Measurements from ENCODE around the gene ZFHX2.

Gene ZFHX2

DNA sequence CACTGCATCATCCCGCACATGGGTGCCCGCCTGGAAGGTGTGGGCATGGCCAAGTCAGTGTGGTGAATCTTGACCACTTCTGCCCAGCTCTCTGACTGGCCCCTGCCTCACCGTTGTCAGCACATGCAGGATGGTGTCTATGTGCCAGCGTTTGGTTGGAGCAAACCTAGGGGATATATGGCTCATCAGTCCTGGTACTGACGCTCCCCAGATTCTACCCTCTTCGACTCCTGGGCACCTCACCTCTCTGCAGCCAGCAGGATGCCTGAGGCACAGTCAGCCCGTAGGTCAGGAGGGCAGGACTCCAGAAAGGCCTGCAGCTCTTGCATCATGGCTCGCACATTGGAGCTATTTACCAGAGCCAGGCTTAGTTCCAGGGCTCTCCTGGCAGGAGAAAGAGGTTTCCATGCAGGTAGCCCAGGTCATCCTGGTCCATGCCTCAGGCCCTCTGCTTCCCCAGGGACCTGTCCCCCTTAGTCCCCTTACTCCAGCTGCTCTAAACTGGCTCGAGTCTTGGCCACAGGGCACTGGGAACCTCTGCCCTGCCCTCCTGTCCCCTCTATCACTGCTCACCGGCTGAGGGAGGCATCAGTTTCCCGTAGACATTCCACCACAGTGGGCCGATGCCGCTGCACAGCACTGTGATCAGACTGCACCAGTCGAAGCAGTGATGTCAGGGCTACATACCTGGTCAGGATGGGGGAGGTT lies 12.1 kb upstream of the ZFHX2 start:
- Histone ChIP-seq H3K4me1 (ENCODE audit: control insufficient read depth, insufficient read depth, low read length) (peaks cover 21% of the 10 kb centered on the region), H3K9ac (ENCODE audit: low read length) (no peak overlapping the region), H3K36me3 (ENCODE audit: control insufficient read depth, insufficient read depth, low read length) (peaks cover 19% of the 10 kb centered on the region), H3K27me3 (ENCODE audit: control insufficient read depth, insufficient read depth, low read length) (no peaks in the 10 kb centered on the region), H3K4me3 (ENCODE audit: low read length) (no peak overlapping the region), H3K9me3 (ENCODE audit: control insufficient read depth, low read length) (no peaks in the 10 kb centered on the region)

DNA sequence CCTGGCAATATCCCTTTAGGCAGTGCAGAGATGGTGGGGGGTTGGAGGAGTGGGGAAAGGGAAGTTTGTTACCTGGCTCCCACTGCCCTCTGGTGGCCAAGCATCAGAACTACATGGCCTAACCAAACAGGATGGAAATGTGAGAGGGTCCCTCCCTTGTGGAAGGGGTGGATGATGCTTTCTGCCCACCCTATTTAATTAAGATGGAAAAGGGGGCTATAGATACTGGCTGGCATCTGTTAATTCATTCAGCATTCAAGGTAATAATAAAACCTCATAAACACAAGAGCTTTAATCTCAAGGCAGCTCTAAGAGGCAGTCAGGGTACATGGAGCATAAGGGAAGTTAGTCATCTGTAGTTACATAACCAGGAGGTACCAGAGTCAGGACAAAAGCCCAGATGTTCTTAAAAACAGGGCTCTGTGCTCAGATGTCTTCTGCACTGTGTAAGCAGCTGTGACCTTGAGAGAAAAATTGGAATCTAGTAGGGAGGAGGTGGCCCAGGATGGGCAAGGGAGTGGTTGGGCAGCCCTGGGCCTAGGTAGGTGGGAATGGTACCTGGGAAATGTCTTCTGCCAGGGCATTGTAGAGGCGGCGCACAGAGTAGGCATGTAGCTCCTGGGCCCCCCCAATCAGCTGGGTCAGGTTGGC lies 11.4 kb upstream of the ZFHX2 start:
- Histone ChIP-seq H3K36me3 (ENCODE audit: control insufficient read depth, insufficient read depth, low read length) (peaks cover 26% of the 10 kb centered on the region), H3K9me3 (ENCODE audit: control insufficient read depth, low read length) (no peaks in the 10 kb centered on the region), H3K9ac (ENCODE audit: low read length) (no peak overlapping the region), H3K4me3 (ENCODE audit: low read length) (no peak overlapping the region), H3K27me3 (ENCODE audit: control insufficient read depth, insufficient read depth, low read length) (no peaks in the 10 kb centered on the region), H3K4me1 (ENCODE audit: control insufficient read depth, insufficient read depth, low read length) (peaks cover 21% of the 10 kb centered on the region)

DNA sequence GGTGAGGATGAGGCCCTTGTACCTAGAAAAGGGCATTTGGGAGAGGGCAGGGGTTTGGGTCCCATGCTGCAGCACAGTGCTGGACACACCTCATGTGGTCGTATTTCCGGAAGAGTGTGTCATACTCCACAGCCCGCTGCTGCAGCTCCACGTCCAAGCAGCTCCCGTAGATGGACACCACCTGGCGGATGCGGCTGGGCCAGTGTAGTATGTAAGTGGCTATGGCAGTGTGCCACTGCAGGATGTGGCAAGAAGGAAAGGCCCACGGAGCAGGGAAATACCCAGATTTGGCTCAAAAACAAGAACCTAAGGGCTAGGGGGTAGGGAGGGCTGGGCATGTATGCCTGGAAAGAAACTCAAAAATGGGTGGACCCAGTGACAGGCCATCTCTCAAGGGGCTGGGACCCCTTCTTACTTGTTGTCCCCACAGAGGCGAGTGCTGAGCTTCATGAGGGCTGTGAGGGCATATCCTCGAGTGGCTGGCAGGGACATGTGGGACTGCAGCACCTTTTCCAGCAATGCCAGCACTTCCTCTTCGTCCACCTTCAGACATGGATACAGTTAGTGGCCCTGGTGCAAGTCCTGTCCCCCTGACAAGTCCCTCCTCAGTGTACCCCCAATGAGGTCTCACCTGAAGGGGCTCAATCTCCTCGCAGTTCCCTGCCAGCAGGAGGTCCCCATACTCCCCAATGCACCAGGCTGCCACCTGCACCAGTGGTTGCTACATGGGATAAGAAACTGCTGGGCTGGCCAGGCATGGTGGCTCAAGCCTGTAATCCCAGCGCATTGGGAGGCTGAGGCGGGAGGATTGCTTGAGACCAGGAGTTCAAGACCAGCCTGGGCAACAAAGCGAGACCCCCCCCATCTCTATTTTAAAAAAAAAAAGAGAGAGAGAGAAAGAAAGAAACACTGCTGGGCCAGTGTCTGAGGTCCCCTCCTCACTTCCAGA lies 10.6 kb upstream of the ZFHX2 start:
- Histone ChIP-seq H3K9me3 (ENCODE audit: control insufficient read depth, low read length) (no peaks in the 10 kb centered on the region), H3K9ac (ENCODE audit: low read length) (no peak overlapping the region), H3K4me1 (ENCODE audit: control insufficient read depth, insufficient read depth, low read length) (peaks cover 25% of the 10 kb centered on the region), H3K27me3 (ENCODE audit: control insufficient read depth, insufficient read depth, low read length) (no peaks in the 10 kb centered on the region), H3K4me3 (ENCODE audit: low read length) (no peak overlapping the region), H3K36me3 (ENCODE audit: control insufficient read depth, insufficient read depth, low read length) (peaks cover 27% of the 10 kb centered on the region)

DNA sequence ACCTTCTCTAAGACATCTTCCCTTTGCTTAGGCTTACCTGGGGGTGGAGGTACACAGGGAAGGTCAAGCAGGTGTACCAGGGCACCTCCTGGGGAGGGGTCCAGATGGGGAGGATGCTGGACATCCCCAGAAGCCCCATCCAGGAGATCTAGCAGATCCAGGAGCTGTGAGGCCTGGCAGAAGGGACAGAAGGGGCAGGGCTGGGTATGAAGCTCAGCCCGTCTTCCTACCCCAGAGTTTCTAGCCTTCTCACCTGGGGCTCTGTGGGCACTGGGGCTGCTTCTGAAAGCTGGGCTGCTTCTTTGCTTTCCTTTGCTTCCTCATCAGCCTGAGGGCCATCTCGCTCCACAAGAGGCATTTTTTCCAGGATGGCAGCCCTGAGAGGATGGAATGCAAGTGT lies 9.7 kb upstream of the ZFHX2 start:
- Histone ChIP-seq H3K36me3 (ENCODE audit: control insufficient read depth, insufficient read depth, low read length) (peaks cover 27% of the 10 kb centered on the region), H3K27me3 (ENCODE audit: control insufficient read depth, insufficient read depth, low read length) (no peaks in the 10 kb centered on the region), H3K4me1 (ENCODE audit: control insufficient read depth, insufficient read depth, low read length) (peaks cover 24% of the 10 kb centered on the region), H3K4me3 (ENCODE audit: low read length) (no peak overlapping the region), H3K9ac (ENCODE audit: low read length) (no peak overlapping the region), H3K9me3 (ENCODE audit: control insufficient read depth, low read length) (no peaks in the 10 kb centered on the region)

DNA sequence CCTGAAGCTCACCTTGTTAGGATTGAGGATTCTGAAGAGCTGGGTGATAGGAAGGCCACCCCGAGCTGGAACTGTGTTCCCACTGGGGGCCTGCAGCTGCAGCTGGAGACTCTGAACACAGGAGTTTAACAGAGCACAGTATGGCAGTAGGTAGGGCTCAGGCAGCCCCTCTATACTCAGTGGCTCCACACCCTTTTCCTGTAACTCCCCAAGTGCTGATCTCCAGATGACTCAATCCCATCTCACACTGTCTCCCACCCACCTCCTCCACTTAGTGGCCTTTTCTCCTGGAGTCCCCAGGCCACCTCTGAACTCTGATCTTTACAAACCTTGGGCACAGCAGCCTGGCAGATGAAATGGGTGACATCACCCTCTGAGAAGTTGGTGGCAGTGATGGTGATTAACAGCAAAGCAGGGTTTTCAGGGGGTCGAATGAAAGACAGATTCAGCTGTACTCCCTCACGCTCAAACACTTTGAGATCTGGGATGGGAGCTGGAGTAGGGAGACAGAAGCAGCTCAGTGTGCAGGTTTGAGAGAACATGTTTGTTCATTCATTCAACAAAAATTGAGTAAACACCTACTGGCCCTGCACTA lies 8.5 kb upstream of the ZFHX2 start:
- H3K9ac ChIP-seq (ENCODE audit: low read length), result no peak overlapping the region
- no peak overlapping the region for H3K4me3 ChIP-seq (ENCODE audit: low read length)
- H3K9me3 ChIP-seq (ENCODE audit: control insufficient read depth, low read length), result no peaks in the 10 kb centered on the region
- peaks cover 27% of the 10 kb centered on the region for H3K36me3 ChIP-seq (ENCODE audit: control insufficient read depth, insufficient read depth, low read length)
- no peaks in the 10 kb centered on the region for H3K27me3 ChIP-seq (ENCODE audit: control insufficient read depth, insufficient read depth, low read length)
- H3K4me1 ChIP-seq (ENCODE audit: control insufficient read depth, insufficient read depth, low read length), result peaks cover 23% of the 10 kb centered on the region

DNA sequence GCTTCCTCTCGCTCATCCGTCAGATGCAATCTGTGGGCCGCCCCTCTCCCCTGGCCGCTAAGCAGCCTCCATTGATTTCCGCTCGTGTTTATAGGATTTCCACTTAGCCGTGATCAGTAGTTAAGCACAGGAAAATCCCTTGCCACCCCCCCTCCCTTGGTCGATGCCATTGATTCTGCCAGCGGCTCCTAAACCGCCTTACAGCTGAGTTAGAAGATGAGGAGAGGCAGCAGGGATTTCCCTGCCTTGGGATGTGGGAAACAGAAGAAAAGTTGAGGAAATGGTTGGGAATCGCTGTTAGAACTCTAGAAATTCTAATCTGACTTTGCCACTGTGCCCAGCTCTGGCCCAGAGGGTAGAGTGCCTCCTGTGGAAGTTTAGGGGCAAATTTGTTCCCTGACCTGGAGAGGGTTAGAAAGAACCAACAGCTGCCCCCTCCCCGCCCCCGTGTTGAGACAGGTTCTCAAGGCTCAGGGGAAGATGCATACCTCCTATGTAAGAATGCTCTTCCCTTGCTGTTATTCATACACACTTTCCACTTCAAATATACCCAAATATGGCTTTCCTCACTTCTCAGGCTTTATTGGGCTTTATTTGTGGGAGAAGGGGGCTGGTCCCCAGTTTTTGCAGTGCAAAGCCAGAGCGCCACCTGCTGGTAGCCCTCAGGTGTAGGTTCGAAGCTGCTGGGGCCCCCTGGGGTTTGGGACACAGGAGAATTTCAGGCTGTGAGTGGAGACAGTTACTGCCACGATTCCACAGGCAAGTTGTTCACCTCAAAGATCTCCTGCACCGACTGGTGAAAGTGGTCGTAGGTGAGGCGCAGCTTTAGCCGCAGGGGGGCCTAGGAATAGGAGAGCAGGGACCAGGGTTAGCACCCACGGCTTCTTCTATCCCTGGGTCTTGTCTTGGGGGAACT lies 7.7 kb upstream of the ZFHX2 start:
- H3K27me3 ChIP-seq (ENCODE audit: control insufficient read depth, insufficient read depth, low read length), result no peaks in the 10 kb centered on the region
- no peaks in the 10 kb centered on the region for H3K9me3 ChIP-seq (ENCODE audit: control insufficient read depth, low read length)
- no peak overlapping the region for H3K4me3 ChIP-seq (ENCODE audit: low read length)
- H3K4me1 ChIP-seq (ENCODE audit: control insufficient read depth, insufficient read depth, low read length), result peaks cover 23% of the 10 kb centered on the region
- peaks cover 27% of the 10 kb centered on the region for H3K36me3 ChIP-seq (ENCODE audit: control insufficient read depth, insufficient read depth, low read length)
- H3K9ac ChIP-seq (ENCODE audit: low read length), result no peak overlapping the region

DNA sequence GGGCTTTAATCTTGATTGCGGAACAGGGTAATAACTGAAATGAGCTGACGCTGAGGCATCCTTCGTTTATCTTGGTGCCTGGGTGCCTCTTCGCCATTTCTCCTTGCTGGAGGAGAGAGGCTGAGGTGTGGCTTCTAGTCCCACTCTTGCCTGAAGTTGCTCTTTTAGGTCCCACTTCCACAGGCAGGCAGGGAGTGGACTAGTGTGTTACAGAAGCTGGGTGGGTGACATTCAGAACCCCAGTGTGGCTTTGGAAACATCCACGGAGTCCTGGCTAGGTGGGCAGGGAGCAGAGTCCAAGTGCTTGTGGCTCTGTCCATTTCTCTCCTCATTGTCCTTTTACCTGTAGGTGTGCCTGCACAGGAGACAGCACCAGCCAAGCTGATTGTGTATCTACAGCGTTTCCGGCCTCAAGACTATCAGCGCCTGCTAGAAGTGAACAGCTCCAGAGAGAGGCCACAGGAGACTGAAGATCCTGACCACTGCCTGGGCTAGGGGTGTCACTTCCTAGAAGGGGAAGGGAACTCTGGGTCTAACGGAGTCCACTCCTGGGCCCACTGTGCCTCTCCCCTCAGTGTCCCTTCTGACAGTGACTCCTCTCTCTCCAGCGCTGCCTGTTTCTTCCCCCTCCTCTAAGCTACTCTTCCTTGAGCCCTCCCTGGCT lies 6.9 kb upstream of the ZFHX2 start:
- Histone ChIP-seq H3K4me3 (ENCODE audit: low read length) (no peak overlapping the region), H3K36me3 (ENCODE audit: control insufficient read depth, insufficient read depth, low read length) (peaks cover 27% of the 10 kb centered on the region), H3K4me1 (ENCODE audit: control insufficient read depth, insufficient read depth, low read length) (peaks cover 23% of the 10 kb centered on the region), H3K9ac (ENCODE audit: low read length) (peak overlapping the region; percentile 19), H3K9me3 (ENCODE audit: control insufficient read depth, low read length) (no peaks in the 10 kb centered on the region), H3K27me3 (ENCODE audit: control insufficient read depth, insufficient read depth, low read length) (no peaks in the 10 kb centered on the region)

DNA sequence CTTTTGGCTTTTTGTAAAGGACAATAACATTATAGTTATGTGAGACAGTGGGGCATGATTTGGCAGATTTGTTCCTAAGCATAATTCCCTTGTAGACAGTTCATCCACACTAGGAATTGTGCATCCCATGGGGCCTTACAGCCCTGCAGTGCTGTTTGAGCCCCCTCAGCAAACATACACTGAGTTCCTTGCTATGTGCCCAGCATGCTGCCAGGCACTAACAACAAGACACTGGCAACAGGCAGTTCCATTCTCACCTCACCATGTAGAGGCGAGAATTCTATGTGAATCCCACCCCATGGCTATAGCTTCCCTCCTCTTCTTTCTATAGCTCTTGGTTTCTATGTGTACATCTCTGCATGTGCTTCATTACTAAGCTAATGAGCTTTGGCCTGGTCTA lies 6.4 kb upstream of the ZFHX2 start:
- H3K4me3 ChIP-seq (ENCODE audit: low read length), result no peak overlapping the region
- peak overlapping the region; percentile 19 for H3K9ac ChIP-seq (ENCODE audit: low read length)
- no peaks in the 10 kb centered on the region for H3K9me3 ChIP-seq (ENCODE audit: control insufficient read depth, low read length)
- H3K27me3 ChIP-seq (ENCODE audit: control insufficient read depth, insufficient read depth, low read length), result no peaks in the 10 kb centered on the region
- peaks cover 23% of the 10 kb centered on the region for H3K4me1 ChIP-seq (ENCODE audit: control insufficient read depth, insufficient read depth, low read length)
- peaks cover 27% of the 10 kb centered on the region for H3K36me3 ChIP-seq (ENCODE audit: control insufficient read depth, insufficient read depth, low read length)

DNA sequence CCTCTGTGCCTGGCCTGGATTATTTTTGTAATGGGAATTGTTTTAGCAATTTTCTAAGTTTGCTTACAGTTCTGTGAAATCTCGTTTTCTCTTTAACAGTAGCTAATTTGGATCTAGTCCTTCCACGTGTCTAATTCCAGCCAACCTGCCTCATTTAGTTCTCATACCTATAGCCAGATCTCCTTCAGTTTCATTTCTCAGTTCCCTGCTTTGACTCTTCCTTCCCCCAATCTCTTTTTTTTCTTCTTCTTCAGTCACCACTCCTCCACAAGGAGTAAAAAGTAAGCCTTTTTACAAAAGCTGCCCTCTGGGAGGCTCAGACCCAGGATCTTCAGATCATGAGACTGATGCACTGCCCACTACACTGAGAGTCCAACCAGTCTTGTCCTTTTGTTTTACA lies 6.0 kb upstream of the ZFHX2 start:
- no peaks in the 10 kb centered on the region for H3K9me3 ChIP-seq (ENCODE audit: control insufficient read depth, low read length)
- H3K4me3 ChIP-seq (ENCODE audit: low read length), result no peak overlapping the region
- no peak overlapping the region for H3K9ac ChIP-seq (ENCODE audit: low read length)
- H3K4me1 ChIP-seq (ENCODE audit: control insufficient read depth, insufficient read depth, low read length), result peaks cover 23% of the 10 kb centered on the region
- H3K36me3 ChIP-seq (ENCODE audit: control insufficient read depth, insufficient read depth, low read length), result peaks cover 27% of the 10 kb centered on the region
- no peaks in the 10 kb centered on the region for H3K27me3 ChIP-seq (ENCODE audit: control insufficient read depth, insufficient read depth, low read length)

DNA sequence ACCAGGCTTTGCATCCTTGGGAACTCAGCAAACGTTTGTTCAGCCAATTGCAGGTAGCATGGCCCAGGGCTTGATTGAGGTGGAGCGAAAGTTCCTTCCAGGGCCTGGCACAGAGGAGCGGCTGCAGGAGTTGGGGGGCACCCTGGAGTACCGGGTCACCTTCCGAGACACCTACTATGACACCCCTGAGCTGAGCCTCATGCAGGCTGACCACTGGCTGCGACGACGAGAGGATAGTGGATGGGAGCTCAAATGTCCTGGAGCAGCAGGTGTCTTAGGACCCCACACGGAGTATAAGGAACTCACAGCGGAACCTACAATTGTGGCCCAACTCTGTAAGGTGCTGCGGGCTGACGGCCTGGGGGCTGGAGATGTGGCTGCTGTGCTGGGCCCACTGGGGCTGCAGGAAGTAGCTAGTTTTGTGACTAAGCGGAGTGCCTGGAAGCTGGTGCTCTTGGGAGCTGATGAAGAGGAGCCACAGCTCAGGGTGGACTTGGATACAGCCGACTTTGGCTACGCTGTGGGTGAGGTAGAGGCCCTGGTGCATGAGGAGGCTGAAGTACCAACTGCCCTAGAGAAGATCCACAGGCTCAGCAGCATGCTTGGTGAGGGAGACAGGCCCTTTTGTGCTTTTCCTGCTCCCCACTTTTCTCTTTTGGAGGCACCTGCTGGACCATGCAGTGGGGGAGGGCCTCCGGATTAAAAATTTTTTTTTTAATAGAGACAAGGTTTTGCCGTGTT lies 5.3 kb upstream of the ZFHX2 start:
- Histone ChIP-seq H3K4me1 (ENCODE audit: control insufficient read depth, insufficient read depth, low read length) (peaks cover 23% of the 10 kb centered on the region), H3K9me3 (ENCODE audit: control insufficient read depth, low read length) (no peaks in the 10 kb centered on the region), H3K9ac (ENCODE audit: low read length) (peak overlapping the region; percentile 88), H3K4me3 (ENCODE audit: low read length) (peak overlapping the region; percentile 81), H3K27me3 (ENCODE audit: control insufficient read depth, insufficient read depth, low read length) (no peaks in the 10 kb centered on the region), H3K36me3 (ENCODE audit: control insufficient read depth, insufficient read depth, low read length) (peaks cover 27% of the 10 kb centered on the region)

All from mucosa of stomach (tissue), 1 donor.